SJCRH30 (cell line): ENCODE data around the gene PYGO2. TPM values are rescaled to one million over a fixed set of nuclear protein-coding genes. Genes with fewer than 3 reads are reported as not detected.

Experiments
- DNase-seq, 2 experiments: peaks; one replicate each; pipeline ENCODE4 v3.0.0-alpha.2; 2015 to 2020
- H3K27ac ChIP-seq: fragments of 250-450 bp; sonication (Bioruptor Pico); 2 replicates; pipeline ENCODE4 v1.5.1; 2020; ENCODE audit warnings: mild to moderate bottlenecking, moderate library complexity
- H3K27me3 ChIP-seq: fragments of 250-450 bp; sonication (Bioruptor Pico); 2 replicates; pipeline ENCODE4 v1.5.1; 2020; ENCODE audit warnings: mild to moderate bottlenecking, moderate library complexity
- H3K36me3 ChIP-seq: fragments of 250-450 bp; sonication (Bioruptor Pico); 2 replicates; pipeline ENCODE4 v1.5.1; 2020; ENCODE audit warnings: mild to moderate bottlenecking, moderate library complexity
- H3K4me1 ChIP-seq: fragments of 250-450 bp; sonication (Bioruptor Pico); 2 replicates; pipeline ENCODE4 v1.5.1; 2020; ENCODE audit warnings: mild to moderate bottlenecking, moderate library complexity
- H3K4me3 ChIP-seq: fragments of 250-450 bp; sonication (Bioruptor Pico); 2 replicates; pipeline ENCODE4 v1.5.1; 2020; ENCODE audit warnings: mild to moderate bottlenecking, moderate library complexity
- H3K9me3 ChIP-seq: fragments of 250-450 bp; sonication (Bioruptor Pico); replicated peaks from 2 replicates; pipeline ENCODE4 v1.5.1; 2020; ENCODE audit warnings: mild to moderate bottlenecking, moderate library complexity
- total RNA-seq: library from RNA; depleted of rRNA; stranded (reverse); fragments of >200 nt; shearing (Covaris generic); gene quantifications from 2 replicates; pipeline ENCODE4 v1.2.3, GENCODE V29; 2014

The PYGO2 gene
- total RNA-seq, 1 experiment from 2014 or later, result 29.8 TPM

DNA sequence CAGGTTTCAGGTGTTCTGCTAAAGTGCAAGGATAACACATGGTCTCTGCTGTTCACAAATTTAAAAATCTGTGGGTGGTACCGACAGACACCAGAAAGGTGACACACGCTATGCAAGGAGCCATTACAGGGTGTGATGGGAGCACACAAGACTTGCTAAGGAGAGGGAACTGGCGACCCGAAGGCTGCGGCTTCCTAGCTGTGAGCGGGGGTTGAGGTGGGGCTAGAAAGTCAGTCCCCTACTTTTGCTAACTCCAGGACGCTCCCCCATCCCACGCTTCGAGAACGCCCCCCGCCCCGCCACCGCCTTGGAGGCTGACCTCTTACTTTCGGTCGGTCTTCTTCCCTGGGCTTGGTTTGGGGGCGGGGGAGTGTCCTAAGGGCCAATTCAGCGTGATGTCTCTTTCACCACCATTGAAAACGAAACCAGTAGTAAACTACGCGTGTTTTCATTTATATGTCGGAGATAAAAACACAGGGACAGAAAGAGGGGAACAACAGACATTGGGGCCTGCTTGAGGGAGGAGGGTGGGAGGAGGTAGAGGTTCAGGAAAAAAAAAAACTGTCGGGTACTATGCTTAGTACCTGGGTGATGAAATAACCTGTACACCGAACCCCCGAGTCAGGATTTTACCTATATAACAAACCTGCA lies 14.0 kb upstream of the PYGO2 start:
- peak overlapping the region; percentile 95 for H3K27ac ChIP-seq
- H3K27me3 ChIP-seq, result no peaks in the 10 kb centered on the region
- H3K4me1 ChIP-seq, result peaks cover 16% of the 10 kb centered on the region
- H3K9me3 ChIP-seq, result no peaks in the 10 kb centered on the region
- DNase-seq, result peak in 1 of 2 experiments; percentile 28
- peak overlapping the region; percentile 70 for H3K4me3 ChIP-seq
- H3K36me3 ChIP-seq, result peaks cover 25% of the 10 kb centered on the region

DNA sequence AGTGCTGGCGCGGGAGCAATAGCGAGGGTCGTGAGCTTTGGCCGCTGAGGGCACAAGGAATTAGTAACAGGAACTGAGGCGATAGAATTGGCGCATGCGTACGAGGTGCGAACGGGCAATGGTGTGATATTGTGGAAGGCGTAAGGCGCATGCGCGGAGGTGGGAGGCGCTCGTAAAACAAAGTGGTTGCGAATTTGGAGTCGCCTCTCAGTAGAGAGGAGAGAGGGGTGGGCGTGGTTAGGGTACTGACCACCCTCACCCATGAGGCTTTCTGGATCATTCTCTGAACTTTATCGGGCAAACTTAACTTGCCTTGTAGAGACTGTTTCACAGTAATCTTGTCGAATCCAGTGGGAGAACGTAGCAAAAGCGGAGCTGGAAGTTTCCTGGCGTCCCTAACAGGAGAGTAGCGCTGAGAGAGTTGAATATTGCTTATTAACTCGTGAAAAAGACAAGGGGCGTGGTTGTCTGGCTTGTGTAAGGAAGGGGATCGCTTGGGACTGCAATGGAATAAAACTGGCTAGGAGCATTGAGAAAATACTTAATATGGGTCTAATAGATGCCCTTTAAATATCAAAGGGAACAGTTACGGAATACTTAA lies 13.3 kb upstream of the PYGO2 start:
- Histone ChIP-seq H3K27ac (peak overlapping the region; percentile 95), H3K4me1 (peaks cover 16% of the 10 kb centered on the region), H3K36me3 (peaks cover 19% of the 10 kb centered on the region), H3K27me3 (no peaks in the 10 kb centered on the region), H3K4me3 (peak overlapping the region; percentile 70), H3K9me3 (no peaks in the 10 kb centered on the region)
- peak; percentile 95 to 98 for DNase-seq

DNA sequence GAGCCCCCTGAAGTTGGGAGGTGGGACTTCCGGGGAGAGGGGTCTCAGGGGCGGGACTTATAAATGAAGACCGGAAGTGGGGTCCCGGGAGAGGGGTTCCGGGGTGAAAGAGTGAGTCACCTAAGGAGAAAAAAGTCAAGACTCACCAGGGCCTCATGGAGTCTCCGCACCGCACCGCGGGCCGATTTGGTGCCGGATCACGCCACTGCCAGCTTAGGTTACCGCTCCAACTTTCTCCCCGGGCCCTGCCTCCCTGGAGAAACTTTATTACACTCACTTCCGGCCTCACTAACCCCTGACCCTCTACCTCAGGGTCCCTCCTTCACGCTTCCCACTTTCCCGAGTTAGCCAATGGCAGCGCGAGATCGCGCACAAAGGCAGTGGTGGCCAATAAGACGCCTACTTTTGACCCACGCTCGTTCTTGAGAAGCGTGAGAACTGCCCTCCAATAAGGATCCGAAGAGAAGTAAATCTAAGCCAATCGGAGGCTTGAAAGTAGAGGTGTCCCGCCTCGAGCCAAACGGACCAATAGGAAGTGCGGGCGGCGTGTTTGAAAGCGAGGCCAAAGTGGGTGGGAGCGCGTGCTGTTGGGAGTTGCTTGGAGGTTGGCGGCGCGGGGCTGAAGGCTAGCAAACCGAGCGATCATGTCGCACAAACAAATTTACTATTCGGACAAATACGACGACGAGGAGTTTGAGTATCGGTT lies 12.7 kb upstream of the PYGO2 start, which contains the start of gene CKS1B:
TSS of gene CKS1B (plus strand) at position 580 of the 706 bp plus-strand sequence. CDS start at position 645, 65 bp downstream.
- H3K36me3 ChIP-seq, result peaks cover 12% of the 10 kb centered on the region; the same call in 1 of the 2 replicates
- peaks cover 18% of the 10 kb centered on the region for H3K4me1 ChIP-seq
- H3K27me3 ChIP-seq, result no peaks in the 10 kb centered on the region
- H3K4me3 ChIP-seq, result peak within 1 kb of the TSS; percentile 70
- peak within 1 kb of the TSS; percentile 95 for H3K27ac ChIP-seq
- no peaks in the 10 kb centered on the region for H3K9me3 ChIP-seq
- DNase-seq, result peak; percentile 98 to 99

DNA sequence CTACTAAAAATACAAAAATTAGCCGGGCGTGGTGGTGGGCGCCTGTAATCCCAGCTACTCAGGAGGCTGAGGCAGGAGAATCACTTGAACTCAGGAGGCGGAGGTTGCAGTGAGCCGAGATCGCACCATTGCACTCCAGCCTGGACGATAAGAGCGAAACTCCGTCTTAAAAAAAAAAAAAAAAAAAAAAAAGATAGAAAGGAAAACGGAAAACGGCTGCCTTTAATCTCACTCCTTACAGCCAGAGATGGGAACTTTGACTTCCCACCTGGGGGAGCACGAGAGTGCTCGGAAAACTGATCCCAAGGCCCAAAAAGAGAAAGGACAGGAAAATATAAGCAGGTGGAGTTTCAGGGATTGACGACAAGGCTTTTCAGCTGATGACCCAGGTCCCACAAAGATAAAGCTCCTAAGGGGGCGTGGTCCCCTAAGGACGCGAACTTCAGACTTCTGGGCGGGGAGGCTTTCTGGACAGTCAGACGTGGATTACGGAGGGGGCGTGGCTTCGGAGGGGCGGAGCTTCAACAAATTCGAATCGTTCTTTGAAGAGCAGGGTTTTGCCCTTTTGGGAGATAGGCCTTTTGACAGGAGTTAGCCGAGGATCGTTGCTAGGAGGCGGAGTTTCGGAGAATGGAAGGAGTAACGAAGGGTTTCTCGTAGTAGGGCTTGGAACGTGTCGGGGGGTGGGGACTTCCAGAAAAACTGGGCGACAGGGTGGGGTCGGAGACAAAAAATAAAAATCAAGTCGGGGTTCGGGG lies 11.9 kb upstream of the PYGO2 start:
- no peaks in the 10 kb centered on the region for H3K27me3 ChIP-seq

DNA sequence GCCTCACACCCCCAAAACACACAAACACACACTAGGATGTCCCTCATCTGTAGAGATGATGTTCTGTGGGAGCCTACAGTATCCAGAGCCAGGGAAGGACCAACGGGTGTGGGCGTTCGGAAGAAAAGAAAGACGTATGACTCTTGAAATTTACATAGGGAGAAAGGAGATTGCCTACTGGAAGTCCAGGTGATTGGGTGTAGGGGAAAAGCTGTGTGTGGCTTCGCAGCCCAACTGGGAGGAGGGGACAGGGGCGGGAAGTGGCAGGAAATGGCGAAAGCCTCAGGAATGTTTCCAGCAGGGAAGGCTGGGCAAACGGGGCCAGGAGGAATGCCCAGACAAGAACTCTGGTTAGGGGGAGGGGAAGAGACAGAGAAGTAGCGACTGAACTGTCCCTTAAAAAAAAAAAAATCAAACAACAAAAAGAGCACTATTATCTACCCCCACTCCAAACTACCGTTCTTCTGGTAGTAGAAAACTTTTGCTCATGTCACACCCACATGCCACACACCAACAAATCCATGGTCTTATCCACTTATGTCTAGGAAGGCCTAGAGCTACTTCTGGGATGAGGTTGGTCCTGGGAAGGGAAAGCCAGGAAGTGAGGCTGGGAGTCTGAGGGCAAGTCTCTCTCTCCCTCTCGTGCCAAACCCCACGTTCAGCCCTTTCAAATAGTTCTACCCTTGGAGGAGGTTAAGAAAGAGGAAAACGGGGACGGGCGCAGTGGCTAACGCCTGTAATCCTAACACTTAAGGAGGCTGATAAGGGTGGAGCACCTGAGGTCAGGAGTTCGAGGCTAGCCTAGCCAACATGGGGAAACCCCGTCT lies 11.1 kb upstream of the PYGO2 start:
- H3K27me3 ChIP-seq, result no peaks in the 10 kb centered on the region
- peak overlapping the region; percentile 70 for H3K4me3 ChIP-seq
- H3K27ac ChIP-seq, result peak overlapping the region; percentile 95
- H3K4me1 ChIP-seq, result peaks cover 25% of the 10 kb centered on the region
- DNase-seq, result peak; percentile 87
- H3K36me3 ChIP-seq, result peaks cover 8% of the 10 kb centered on the region; the same call in 1 of the 2 replicates
- H3K9me3 ChIP-seq, result no peaks in the 10 kb centered on the region

More for the DNA sequence above, 11.9 kb upstream of the PYGO2 start:
- DNase-seq, result peak; percentile 97 to 98
- Histone ChIP-seq H3K36me3 (peaks cover 10% of the 10 kb centered on the region; the same call in 1 of the 2 replicates), H3K4me3 (peak overlapping the region; percentile 70), H3K9me3 (no peaks in the 10 kb centered on the region), H3K4me1 (peaks cover 25% of the 10 kb centered on the region), H3K27ac (peak overlapping the region; percentile 95)

DNA sequence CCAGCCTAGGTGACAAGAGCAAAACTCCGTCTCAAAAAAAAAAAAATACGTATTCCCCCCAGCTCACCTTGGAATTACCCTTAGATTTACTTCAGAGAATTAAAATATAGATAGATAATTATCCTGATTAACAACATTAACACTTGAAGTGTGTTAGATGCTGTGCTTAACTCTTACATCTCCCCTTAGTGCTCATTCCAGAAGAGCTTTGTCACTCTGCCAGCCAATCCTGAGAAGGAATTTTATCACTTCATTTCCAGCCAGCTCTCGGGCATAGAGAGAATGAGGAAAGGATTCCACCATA lies 10.6 kb upstream of the PYGO2 start:
- H3K4me3 ChIP-seq, result peak overlapping the region; percentile 70
- no peaks in the 10 kb centered on the region for H3K27me3 ChIP-seq
- H3K36me3 ChIP-seq, result peaks cover 12% of the 10 kb centered on the region; the same call in 1 of the 2 replicates
- no peak for DNase-seq
- H3K27ac ChIP-seq, result peak overlapping the region; percentile 95
- H3K4me1 ChIP-seq, result peaks cover 25% of the 10 kb centered on the region
- no peaks in the 10 kb centered on the region for H3K9me3 ChIP-seq

DNA sequence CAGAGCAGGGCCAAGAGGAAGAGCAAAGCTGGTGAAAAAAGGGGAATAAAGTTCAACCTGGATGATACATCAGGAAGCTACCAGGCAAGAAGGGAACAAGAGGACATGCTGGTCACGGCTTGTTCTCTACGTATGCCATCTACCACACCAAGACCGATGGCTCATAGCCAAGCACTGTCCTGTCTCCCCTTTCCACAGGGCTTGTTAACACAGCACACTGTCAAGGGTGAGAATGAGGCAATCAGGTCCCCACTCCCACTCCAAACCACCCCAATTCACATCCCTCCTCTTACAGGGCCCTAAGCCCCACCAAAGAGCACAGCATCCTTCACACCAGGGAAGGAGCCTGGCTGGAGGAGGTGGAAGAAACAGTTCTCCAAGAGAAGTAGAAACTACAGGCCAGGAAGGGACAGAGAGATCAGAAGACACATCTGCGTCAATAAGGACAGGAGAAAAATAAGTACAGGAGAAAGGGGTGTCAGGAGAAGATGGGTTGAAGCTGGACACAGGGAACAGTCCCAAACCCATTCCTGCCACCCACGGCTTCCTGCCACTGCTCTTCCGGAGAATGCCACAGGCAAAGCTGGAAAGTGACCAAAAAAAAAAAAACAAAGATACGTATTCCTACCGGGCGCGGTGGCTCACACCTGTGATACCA lies 9.9 kb upstream of the PYGO2 start:
- H3K27ac ChIP-seq, result peak overlapping the region; percentile 76
- H3K4me1 ChIP-seq, result peaks cover 25% of the 10 kb centered on the region
- no peaks in the 10 kb centered on the region for H3K27me3 ChIP-seq
- H3K4me3 ChIP-seq, result peak overlapping the region; percentile 48
- peaks cover 19% of the 10 kb centered on the region; the same call in 1 of the 2 replicates for H3K36me3 ChIP-seq
- no peak for DNase-seq
- no peaks in the 10 kb centered on the region for H3K9me3 ChIP-seq

DNA sequence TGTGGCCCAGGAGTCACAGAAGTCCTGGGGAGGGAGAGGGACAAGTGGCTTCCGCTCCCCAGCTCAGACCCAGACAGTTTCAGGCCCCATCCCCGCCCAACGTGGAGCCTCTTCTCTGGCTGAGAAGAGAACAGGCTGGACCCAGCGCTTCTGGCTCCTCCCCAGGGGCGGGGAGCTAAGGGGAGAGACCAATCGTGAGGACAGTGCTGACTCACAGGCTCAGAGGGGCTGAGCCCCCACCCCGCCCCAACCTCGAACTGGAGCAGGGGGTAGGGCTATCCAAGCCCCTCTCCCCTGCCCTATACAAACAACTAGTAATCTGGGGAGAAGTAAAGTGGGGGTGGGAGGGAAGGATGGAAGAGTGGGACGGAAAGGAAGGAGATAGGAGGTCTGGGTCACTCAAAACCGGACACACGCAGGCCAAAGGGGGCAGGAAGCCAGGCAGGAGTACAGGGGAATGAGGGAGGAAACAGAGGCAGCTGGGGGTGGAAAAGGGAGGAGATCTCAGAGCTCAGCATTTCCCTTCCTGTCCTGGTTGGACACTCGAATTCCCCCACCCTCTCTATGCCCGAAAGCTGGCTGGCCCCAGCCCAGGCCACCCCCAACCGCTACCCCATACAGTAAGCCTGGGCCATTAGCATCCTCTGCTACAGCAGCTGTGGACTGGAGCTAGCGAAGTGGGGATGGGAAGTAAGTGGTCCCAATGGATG lies 9.2 kb upstream of the PYGO2 start, which contains the start of gene SHC1:
TSS of gene SHC1 (minus strand) at position 117 of the 710 bp plus-strand sequence. CDS start 221 bp downstream, outside the sequence.
- Histone ChIP-seq H3K36me3 (peaks cover 20% of the 10 kb centered on the region), H3K4me3 (peak within 1 kb of the TSS; percentile 48), H3K9me3 (no peaks in the 10 kb centered on the region), H3K27ac (peak within 1 kb of the TSS; percentile 76), H3K4me1 (peaks cover 25% of the 10 kb centered on the region), H3K27me3 (no peaks in the 10 kb centered on the region)
- DNase-seq, result peak; percentile 92 to 93

DNA sequence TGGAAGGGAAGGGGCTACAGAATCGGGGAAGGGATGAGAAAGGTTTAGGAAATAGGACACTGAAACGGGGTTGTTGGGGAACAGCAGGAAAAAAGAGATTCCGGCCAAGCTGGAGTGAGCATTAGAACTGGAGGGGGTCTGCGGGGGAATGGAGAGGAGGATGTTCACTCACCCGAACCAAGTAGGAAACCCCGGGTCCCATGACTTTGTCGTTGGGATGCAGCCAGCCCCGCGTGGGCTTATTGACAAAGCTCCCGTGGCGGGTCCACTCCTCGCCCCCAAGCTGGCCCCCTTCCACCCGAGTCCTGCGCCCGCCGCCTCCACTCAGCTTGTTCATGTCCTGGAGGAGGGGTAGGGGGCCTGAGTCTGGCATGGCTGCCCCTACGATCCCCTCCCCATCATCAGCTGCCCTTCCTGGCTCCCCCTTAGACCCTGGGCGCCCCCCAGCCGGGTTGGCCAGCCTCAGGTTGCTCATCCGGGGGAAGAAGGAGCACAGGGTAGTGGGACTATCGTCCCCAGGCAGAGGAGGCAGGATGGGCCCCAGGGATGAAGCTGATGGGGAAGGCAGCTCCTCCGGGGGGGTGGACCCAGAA lies 8.4 kb upstream of the PYGO2 start:
- DNase-seq, result no peak
- no peaks in the 10 kb centered on the region for H3K27me3 ChIP-seq
- H3K36me3 ChIP-seq, result peaks cover 27% of the 10 kb centered on the region
- H3K4me3 ChIP-seq, result peak overlapping the region; percentile 48
- H3K4me1 ChIP-seq, result peaks cover 25% of the 10 kb centered on the region
- H3K9me3 ChIP-seq, result no peaks in the 10 kb centered on the region
- peak overlapping the region; percentile 76; the same call in 1 of the 2 replicates for H3K27ac ChIP-seq

DNA sequence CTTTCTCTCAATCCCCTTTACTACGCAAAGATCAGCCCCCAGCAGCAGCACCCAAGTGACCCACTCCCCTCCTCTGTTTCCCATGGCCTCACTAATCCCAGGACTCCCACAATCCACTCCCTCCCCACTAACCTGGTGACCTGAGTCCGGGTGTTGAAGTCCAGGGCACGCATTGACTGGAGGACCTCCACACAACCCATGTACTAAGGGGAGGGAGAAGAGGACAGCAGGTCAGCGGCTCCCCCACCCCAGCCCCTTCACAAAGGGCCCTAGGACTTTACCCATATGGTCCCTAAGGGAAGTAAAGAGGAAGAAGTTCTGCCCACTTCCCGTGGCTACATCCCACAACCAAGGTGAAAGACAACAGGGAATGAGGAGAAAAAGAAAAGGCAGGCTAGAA lies 7.7 kb upstream of the PYGO2 start:
- Histone ChIP-seq H3K27ac (peak overlapping the region; percentile 64), H3K4me3 (peak overlapping the region; percentile 48), H3K4me1 (peaks cover 25% of the 10 kb centered on the region), H3K9me3 (no peaks in the 10 kb centered on the region), H3K36me3 (peaks cover 33% of the 10 kb centered on the region), H3K27me3 (no peaks in the 10 kb centered on the region)
- DNase-seq, result no peak

DNA sequence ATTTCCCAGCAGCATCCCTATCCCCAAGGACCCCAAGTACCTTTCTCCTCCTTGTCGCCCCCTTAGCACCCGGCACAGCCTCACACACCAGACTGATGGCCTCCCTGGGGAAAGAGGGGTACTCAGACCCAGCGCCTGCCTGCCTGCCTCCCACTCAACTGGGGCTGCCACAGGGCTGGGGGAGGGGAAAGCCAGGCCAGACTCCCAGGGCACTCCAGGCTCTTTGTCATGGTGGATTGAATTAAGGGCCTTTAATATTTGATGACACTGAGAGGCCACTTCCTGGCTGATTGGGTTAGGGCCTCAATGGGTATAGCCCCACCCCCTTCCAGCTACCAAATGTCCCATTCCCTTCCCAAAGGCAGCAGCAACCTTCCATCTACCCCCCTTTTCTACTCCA lies 7.1 kb upstream of the PYGO2 start:
- Histone ChIP-seq H3K27ac (peak overlapping the region; percentile 64), H3K27me3 (no peaks in the 10 kb centered on the region), H3K4me1 (peaks cover 25% of the 10 kb centered on the region), H3K4me3 (peak overlapping the region; percentile 48), H3K9me3 (no peaks in the 10 kb centered on the region), H3K36me3 (peaks cover 33% of the 10 kb centered on the region)
- DNase-seq, result peak; percentile 34 to 75

DNA sequence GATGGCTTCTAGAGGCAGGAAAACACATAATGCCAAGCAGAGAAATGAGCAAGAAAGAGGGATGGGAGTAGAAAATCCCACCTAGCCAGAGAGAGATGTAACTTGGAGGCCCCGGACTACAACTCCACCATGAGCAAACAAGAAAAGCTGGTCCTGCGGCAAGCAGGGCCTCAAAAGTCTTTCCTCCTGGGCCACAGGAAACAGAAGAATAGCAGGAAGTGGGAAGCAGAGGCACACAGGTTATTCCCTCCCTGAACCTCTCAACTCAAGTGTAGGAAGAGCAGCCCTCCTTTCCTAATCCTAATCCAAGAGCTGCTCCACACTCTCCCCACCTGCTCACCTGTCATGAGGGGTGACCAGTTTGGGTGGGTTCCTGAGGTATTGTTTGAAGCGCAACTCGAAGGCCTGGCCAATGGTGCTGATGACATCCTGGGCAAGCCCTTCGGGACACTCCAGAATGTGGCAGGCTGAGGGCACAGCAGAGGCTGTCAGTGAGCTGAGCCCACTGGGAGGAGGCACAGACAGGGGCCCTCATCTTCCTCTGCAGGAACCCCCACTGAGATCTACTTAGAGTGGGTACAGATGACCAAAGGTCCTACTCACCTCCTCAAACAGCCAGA lies 5.9 kb upstream of the PYGO2 start:
- no peak for DNase-seq
- H3K4me3 ChIP-seq, result no peak overlapping the region
- H3K27ac ChIP-seq, result no peak overlapping the region
- peaks cover 20% of the 10 kb centered on the region for H3K4me1 ChIP-seq
- no peaks in the 10 kb centered on the region for H3K27me3 ChIP-seq
- H3K36me3 ChIP-seq, result peaks cover 33% of the 10 kb centered on the region
- no peaks in the 10 kb centered on the region for H3K9me3 ChIP-seq
